ENCODE measurements around the gene PTGR2.
A peak's percentile ranks its signal among the peaks of the same experiment; 100 is the strongest.
"Not testable (repeated sequence)": the region's sequence is repeated elsewhere in the genome, so short reads cannot be mapped to it uniquely, and the experiment has no call there.

The PTGR2 gene

DNA sequence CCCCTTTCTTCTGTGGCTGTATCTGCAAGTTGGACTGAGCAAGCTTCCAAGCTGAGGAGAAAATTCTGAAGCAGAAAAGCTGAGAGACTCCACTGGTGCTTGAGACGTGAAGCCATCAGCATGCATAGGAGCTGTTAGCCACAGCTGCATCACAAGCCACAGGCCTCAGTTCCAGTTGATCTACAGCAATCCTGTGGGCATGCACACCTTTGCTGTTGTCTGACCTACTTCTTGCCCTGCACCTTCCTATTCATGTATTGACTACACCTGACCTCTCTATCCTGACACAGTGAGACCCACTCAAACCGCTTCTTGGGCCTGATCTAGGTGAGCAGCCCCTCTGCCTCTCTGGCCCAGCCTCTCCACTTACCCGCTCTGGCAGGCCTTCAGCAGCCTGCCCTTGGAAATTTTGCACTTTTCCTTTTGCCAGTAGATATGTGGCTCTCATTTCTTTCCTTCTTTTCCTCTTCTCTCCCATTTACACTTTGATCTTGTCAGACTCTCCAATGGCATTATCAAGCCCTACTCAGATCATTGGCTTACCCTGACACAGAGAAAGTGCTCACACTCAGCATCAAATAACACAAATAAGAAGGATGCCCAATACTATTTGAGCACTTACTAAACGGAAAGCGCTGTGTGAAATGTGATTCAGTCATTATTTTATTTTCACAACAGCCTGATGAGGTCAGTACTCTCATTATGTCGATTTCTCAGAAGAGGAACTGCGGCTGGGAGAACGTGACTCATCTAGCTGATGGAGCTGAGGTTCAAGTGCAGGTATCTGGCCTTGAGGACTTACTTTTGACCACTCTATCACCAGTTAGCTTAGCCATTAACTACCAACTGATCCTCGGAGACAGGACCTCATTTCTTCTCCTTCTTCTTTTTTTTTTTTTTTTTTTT lies 21.9 kb upstream of the PTGR2 start:
- peak; percentile 75 for FAIRE-seq
- DNase-seq (ENCODE audit: insufficient read length, low spot score): peak; percentile 41

DNA sequence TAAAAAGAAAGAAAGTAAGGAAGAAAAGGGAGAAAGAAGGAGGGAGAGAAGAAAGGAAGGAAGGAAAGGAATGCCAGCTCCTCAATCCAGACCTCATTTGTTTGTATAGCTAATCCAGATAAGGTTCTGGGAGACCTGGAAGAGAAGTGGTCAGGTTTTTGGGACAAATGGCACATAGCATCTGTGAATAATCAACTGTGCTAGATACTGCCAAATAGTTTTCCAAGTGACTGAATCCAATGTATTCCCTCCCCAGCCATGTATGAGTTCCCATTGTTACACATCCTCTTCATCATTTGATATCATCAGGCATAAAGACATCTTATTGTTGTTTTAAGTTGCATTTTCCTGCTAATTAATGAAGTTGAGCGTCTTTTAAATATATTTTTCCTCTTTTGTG lies 18.6 kb upstream of the PTGR2 start:
- DNase-seq (ENCODE audit: insufficient read length, low spot score) (no peak), FAIRE-seq (no peak)

DNA sequence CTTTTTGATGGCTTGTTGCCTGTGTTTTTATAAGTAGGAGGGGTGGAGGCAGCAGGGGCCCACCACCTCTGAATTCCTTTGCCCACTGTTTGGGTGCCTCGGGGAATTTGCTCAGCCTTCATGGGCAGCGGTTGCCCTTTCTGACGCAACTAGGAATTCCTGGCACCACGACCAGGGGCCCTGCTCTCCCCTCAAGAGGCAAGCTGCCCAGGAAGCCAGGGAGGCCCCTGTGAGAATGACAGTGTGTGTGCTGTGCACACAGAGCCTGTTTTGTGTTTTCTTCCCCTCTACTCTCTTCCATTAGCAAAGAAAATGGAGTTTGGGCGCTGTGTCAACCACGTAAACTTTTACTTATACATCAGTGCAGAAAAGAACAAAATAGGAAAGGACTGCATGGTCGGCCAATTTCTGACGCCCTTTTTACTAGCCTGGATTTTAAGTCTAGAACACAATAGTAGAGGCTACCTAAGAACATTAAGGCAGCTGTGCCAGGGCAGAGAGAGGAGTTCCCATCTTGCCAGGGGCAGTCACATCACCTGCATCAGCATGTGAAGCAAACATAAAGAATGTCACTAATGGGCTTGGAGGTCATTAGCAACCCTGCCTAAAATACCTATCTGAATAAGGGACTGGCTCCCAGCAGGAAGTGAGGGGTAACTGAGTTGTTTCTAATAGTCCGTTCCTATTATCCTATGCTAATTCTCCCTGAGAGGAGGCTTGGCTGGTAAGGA lies 17.9 kb upstream of the PTGR2 start:
- DNase-seq (ENCODE audit: insufficient read length, low spot score) (no peak), FAIRE-seq (no peak)

DNA sequence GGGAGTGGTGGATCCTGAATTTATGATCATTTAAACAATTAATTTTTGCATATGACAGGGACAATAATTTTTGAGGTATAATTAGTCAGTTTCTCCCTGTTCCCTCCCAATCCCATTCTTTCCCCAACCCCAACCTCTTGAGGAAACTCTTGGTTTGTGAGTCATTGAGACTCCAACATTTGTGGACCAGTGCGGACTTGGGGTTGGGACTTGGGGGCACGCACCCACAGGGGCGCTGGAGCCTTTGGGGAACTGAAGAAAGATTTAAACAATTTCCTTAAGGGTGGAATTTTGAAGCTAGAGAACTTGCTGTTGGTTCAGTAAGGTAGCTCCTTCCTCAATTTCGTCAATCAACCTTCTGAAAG lies 17.4 kb upstream of the PTGR2 start:
- FAIRE-seq (no peak), DNase-seq (ENCODE audit: insufficient read length, low spot score) (no peak)

DNA sequence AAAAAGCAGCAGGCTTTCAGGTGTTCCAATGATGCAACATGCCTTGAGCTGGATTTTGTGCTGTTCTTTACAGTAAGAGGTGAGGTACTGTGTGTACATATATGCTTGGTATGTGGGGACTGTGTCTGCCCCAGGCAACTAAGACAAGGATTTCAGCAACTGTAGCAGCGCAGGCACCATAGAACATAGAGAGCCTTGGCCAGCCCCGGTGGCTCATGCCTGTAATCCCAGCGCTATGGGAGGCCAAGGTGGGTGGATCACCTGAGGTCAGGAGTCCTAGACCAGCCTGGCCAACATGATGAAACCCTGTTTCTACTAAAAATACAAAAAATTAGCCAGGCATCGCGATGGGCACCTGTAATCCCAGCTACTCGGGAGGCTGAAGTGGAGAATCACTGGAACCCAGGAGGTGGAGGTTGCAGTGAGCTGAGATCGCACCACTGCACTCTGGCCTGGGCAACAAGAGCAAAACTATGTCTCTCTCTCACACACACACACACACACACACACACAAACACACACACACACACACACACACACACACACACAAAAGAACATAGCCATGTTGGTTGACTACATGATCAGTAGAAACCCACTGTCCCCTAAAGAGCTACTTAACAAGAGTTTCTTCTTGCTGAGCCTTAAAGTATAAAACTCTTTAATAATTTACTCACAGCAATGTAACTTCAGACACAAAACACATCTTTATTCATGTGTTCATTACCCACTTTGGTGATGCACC lies 13.2 kb upstream of the PTGR2 start:
- not testable (repeated sequence) for DNase-seq (ENCODE audit: insufficient read length, low spot score)

DNA sequence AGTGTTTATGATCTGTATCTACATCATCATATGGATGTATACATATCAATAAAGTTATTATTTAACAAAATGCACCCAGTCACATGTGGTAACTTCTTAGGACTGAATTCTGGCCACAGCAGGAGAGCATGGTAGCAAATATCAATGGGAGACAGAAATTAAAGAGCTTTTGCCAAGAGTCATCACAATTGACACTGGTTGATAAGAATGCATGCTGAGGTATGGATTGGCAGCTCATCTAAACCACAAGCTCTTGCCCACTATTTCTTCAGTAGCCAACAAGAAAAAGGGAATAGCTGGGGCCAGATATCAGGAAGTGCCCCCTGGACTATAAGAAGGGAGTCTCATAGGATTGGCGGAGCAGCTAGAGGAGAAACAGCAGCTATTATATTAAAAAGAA lies 9.4 kb upstream of the PTGR2 start:
- no peak for DNase-seq (ENCODE audit: insufficient read length, low spot score)
- FAIRE-seq: no peak

More for the DNA sequence above, 13.2 kb upstream of the PTGR2 start:
- not testable (repeated sequence) for FAIRE-seq

DNA sequence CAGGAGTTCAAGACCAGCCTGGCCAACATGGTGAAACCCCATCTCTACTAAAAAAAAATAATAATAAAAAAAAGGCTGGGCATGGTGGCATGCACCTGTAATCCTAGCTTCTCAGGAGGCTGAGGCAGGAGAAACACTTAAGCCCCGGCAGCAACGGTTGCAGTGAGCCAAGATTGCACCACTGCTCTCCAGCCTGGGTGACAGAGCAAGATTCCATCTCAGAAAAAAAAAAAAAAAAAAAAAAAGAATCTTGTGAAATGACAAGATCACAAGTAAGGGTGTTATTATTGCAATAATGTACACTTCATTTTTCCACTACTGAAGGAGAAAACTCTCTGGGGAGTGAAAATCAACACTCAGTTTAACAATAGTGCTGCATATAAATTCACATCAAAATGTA lies 8.8 kb upstream of the PTGR2 start:
- DNase-seq (ENCODE audit: insufficient read length, low spot score) (no peak), FAIRE-seq (no peak)

DNA sequence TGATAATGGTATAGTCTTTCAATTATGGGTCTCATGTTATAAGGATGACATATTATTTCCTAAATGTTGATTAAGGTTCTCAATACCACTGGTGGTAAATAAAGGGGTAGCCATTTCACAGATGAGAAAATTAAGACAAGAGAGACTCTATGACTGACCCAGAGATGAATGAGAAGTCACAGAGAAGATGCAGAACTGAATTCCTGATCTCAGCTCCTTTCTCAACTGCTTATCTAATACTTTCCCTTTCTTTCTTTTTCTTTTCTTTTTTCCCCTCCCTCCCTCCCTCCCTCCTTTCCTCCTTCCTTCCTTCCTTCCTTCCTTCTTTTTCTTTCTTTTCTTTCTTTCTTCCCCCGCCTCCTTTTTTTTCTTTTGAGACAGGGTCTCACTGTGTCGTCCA lies 8.3 kb upstream of the PTGR2 start:
- FAIRE-seq (no peak), DNase-seq (ENCODE audit: insufficient read length, low spot score) (no peak)

DNA sequence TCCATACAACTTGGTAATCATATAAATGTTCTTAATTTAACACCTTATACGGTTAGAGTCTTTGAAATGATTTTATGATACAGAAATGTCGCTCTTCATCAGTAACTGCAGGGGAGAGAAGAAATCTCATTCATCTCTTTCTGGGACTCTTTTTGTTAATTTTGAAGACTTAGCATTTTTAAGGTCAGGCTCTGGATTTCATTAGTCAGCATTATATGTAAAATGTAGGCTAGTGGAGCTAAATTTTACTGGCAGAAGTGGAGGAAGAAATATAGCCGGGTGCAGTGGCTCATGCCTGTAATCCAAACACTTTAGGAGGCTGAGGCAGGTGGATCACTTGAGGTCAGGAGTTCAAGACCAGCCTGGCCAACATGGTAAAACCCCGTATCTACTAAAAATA lies 4.7 kb upstream of the PTGR2 start:
- FAIRE-seq: no peak
- no peak for DNase-seq (ENCODE audit: insufficient read length, low spot score)

DNA sequence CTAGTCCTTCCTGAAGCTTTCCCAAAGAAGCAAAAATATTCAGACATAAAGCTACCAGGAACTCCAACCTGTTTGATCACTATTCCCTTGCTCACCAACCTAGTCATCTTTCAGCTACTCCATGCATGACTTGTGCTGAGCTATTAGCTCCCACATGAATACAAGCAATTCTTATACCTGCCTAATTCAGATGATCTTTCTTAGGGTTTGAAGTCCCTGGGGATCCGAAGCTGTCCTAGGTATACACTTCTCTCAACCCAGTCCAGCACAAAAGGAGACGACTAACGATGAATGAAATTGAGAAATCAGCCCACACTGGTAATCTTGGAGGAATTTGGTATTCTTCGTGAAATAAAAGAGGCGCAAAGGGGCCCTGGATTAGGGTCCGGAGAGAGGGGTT lies 631 bp upstream of the PTGR2 start:
- FAIRE-seq (no peak), DNase-seq (ENCODE audit: insufficient read length, low spot score) (no peak)

DNA sequence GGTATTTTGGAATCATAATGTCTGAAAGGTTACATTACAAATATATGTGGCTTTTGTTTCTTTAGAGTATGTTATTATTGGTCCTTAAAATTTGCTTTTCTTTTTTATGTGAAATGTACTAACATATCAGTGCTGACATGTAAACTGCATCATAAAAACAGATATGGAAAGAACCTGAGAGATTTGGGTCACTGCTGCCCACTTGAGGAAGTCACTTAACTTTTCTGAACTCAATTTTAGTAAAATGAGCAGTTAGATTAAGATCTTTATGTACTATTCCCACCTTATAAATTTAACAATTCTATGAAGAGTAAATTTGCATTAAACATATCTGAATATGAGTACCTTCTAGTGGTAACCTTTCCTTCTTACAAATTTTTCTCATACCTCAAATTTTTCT lies 7.5 kb downstream of the PTGR2 start:
- DNase-seq (ENCODE audit: insufficient read length, low spot score): no peak
- peak; percentile 8 for FAIRE-seq

DNA sequence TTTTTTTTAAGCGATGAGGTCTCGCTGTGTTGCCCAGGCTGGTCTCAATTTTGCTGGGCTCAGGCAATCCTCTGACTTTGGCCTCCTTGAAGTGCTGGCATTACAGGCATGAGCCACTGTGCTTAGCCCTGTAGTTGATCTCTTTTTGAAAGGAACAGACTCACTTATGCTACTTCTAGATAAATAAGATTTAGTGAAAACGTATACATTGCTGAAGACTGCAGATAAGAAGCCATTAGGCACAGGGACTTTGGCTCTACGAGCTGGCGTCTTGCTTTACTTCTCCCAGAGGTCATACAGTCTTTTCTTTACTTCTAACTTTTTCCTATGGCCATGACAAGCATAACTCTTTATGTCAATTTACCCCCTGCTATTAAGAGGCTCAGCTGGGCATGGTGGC lies 9.4 kb downstream of the PTGR2 start:
- DNase-seq (ENCODE audit: insufficient read length, low spot score): no peak
- no peak for FAIRE-seq

DNA sequence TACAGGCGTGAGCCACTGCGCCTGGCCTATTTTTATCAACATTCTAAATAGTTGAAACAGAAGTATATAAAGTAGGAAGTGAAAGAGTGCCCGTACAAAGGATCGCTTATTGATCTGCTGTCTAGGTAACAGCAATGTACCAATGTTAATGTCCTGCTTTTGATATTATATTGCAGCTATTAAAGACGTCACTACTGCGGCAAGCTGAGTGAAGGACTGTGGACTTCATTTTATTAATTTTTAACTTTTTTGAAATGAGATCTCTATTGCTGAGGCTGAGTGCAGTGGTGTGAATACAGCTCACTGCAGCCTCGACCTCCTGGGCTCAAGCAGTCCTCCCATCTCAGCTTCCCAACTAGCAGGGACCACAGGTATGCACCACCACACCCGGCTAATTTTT lies 10.8 kb downstream of the PTGR2 start:
- no peak for DNase-seq (ENCODE audit: insufficient read length, low spot score)
- FAIRE-seq: no peak

DNA sequence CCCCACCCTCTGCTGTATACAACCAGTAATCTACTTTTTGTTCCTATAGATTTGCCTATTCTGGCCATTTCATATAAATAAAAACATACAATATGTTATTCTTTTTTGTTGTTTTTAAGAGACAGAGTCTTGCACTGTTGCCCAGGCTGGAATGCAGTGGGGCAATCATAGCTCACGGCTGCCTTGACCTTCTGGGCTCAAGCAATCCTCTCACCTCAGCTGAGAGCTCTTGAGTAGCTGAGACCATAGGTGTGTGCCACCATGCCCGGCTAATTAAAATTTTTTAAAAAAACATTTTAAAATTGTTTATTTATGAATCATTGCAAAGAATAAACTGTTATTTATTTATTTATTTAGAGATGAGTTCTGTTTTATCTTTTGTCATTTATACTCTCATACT lies 11.6 kb downstream of the PTGR2 start:
- FAIRE-seq: no peak
- no peak for DNase-seq (ENCODE audit: insufficient read length, low spot score)

DNA sequence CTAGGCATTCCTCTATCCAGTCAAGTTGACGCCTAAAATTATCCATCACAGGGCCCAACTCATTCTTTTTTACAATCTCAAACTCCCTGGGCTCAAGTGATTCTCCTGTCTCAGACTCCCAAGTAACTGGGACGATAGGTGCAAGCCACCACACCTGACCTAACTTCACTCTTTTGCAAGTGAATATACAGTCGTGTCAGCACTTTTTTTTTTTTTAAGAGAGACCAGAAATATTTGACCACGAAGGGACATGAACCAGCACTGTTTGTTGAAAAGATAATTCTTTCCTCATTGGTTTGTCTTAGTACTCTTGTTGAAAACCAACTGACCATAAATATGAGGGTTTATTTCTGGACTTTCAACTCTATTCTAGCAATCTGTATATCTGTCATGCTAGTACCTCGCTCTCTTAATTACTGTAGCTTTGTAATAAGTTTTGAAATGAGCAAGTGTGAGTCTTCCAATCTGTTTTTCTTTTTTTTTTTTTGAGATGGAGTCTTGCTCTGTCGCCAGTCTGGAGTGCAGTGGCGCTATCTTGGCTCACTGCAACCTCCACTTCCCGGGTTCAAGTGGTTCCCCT lies 14.0 kb downstream of the PTGR2 start:
- no peak for FAIRE-seq
- DNase-seq (ENCODE audit: insufficient read length, low spot score): no peak

DNA sequence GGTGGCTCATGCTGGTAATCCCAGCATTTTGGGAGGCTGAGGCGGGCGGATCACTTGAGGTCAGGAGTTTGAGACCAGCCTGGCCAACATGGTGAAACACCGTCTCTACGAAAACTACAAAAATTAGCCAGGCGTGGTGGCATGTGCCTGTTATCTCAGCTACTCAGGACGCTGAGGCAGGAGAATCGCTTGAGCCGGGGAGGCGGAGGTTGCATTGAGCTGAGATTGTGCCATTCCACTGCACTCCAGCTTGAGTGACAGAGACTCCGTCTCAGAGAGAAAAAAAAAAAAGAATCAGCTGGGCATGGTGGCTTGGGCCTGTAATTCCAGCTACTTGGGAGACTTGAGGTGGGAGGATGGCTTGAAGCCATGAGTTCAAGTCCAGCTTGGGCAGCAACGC lies 18.1 kb downstream of the PTGR2 start:
- not testable (repeated sequence) for DNase-seq (ENCODE audit: insufficient read length, low spot score); FAIRE-seq

DNA sequence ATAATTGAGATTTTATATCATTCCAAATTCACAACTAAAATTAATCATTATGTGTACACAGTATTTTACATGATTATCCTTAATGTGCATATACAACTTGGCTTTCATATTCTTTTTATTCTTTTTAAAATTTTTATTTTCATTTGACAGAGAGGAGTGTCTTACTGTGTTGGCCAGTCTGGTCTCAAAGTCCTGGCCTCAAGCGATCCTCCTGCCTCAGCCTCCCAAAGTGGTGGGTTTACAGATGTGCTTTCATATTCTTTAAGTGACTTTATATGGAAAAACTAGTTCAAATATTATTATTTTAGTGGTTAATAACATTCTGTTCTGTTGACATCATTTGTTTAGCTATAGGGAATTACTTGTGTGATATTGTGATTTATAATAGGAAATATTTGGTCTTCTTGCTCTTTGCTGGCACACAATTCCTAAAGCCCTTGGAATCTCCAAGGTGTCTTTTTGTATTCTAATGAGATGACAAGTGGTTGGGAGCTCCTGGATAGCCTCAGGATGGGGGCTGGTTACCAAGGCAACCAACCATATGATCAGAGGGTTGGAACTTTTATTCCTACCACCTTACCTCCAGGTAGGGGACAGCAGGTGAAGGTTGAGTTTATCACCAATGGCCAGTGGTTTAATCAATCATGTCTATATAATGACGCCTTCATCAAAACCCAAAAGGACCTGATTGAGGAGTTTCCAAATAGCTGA lies 19.0 kb downstream of the PTGR2 start:
- no peak for DNase-seq (ENCODE audit: insufficient read length, low spot score)
- no peak for FAIRE-seq

DNA sequence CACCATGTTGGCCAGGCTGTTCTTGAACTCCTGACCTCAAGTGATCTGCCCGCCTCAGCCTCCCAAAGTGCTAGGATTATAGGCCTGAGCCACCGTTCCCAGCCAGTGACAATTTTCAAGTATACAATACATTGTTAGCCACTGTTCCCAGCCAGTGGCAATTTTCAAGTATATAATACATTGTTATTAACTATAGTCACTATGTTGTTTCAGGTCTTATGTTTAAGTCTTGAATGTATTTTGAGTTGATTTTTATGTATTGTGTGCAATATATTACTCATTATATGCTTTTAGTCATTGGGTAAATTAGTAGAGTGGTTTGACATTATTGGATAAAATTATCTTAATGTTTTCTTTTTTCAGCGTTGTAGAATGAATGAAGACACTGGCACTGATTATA lies 22.0 kb downstream of the PTGR2 start:
- FAIRE-seq: no peak
- DNase-seq (ENCODE audit: insufficient read length, low spot score): no peak

DNA sequence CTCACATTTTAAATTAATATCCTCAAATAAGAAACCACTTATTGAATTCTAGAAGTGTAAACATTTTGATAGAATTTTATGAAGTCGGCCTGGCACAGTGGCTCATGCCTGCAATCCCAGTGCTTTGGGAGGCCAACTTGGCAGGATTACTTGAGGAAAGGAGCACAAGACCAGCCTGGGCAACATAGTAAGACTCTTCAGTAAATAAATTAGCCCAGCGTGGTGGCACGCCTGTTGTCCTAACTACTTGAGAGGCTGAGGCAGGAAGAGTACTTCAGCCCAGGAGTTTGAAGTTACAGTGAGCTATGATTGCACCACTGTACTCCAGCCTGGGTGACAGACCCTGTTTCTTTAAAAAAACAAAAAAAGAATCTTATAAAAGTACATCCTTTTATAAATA lies 26.2 kb downstream of the PTGR2 start:
- FAIRE-seq (no peak), DNase-seq (ENCODE audit: insufficient read length, low spot score) (no peak)

DNA sequence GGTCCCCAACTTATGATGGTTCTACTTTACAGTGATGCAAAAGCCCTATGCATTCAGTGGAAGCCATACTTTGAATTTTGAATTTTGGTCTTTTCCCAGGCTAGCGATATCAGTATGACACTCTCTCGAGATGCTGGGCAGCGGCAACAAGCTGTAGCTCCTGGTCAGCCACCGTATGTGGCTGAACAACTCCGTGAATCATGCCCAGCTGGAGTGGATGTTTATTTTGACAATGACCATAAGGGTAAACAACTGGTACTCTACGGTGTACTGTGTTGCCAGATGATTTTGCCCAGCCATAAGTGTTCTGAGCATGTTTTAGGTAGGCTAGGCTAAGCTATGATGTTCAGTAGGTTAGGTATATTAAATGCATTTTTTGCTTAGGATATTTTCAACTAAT lies 26.8 kb downstream of the PTGR2 start:
- no peak for FAIRE-seq
- no peak for DNase-seq (ENCODE audit: insufficient read length, low spot score)

DNA sequence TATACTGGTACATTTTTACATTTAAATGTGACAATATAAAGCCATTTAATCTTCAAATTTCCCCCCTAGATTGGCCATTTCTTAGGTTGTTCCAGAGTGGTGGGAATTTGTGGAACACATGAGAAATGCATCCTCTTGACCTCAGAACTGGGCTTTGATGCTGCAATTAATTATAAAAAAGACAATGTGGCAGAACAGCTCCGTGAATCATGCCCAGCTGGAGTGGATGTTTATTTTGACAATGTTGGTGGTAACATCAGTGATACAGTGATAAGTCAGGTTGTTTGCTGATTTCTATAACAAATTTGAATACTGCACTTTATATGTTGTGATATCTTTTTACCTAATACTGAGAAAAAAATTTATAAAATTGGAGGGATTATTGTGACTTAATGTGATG lies 27.4 kb downstream of the PTGR2 start:
- no peak for FAIRE-seq
- DNase-seq (ENCODE audit: insufficient read length, low spot score): no peak

Data from GM19239 (cell line).